ENCODE measurements around the gene TUBB3. TPM values are rescaled to one million over a fixed set of nuclear protein-coding genes. Genes with fewer than 3 reads are reported as not detected.

Gene TUBB3
- total and polyA plus RNA-seq, 9 of the 15 experiments (the other 6 are each of a cell fraction or from before 2014, with no cell fraction given), result 0.18 to 12.5 (median 5.0) TPM

DNA sequence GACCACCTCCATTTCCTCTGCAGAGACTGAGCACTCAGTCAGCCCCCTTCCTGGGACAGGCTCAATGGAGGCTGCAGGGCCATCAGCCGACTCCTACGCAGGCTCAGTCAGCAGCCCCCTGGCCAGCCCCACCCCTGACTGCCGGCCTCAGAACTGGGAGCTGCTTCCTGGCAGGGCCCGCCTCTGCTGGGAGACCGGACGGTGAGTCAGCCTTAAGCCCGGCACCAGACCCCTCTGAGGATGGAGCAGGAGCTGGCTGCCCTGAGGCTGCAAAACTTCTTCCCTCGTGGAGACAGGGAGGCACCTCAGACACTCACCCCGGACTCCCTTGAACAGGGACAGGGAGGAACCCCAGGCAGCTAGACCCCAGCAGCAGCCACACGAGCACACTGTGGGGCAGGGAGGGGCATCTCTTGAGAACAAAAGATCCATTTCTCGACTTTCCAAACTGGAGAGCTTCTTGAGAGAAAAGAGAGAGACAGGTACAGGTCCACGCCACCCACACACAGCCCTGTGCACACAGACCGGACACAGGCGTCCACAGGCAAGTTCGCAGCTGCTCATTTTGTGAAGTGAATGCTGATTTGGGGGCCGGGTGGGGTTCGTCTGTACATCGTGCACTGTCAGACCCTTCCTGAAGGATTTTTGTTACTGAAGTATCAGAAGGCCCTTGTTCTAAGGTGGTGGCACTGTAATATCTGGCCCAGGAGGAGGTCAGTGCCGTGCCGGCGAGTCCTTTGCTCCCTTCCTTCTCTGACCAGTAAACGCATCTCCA, 1.3 kb upstream of the TUBB3 start (continued):
- TF ChIP-seq, protein P1, sequence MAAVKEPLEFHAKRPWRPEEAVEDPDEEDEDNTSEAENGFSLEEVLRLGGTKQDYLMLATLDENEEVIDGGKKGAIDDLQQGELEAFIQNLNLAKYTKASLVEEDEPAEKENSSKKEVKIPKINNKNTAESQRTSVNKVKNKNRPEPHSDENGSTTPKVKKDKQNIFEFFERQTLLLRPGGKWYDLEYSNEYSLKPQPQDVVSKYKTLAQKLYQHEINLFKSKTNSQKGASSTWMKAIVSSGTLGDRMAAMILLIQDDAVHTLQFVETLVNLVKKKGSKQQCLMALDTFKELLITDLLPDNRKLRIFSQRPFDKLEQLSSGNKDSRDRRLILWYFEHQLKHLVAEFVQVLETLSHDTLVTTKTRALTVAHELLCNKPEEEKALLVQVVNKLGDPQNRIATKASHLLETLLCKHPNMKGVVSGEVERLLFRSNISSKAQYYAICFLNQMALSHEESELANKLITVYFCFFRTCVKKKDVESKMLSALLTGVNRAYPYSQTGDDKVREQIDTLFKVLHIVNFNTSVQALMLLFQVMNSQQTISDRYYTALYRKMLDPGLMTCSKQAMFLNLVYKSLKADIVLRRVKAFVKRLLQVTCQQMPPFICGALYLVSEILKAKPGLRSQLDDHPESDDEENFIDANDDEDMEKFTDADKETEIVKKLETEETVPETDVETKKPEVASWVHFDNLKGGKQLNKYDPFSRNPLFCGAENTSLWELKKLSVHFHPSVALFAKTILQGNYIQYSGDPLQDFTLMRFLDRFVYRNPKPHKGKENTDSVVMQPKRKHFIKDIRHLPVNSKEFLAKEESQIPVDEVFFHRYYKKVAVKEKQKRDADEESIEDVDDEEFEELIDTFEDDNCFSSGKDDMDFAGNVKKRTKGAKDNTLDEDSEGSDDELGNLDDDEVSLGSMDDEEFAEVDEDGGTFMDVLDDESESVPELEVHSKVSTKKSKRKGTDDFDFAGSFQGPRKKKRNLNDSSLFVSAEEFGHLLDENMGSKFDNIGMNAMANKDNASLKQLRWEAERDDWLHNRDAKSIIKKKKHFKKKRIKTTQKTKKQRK (IDR thresholded peaks at IDR 0.05; ENCODE audit: borderline replicate concordance, low read depth, low read length), result 0 out of 2 replicates have a peak, but pooled peaks have one; percentile 14
- TF ChIP-seq HLTF (IDR thresholded peaks at IDR 0.05) (no peak), MEIS2 (IDR thresholded peaks at IDR 0.05; ENCODE audit: partially characterized antibody) (peak; percentile 46), ZNF253 (CRISPR knock-in tag; conservative IDR thresholded peaks at IDR 0.05) (0 out of 2 replicates have a peak, but pooled peaks have one; percentile 36), ZNF282 (CRISPR knock-in tag; IDR thresholded peaks at IDR 0.05) (no peak), JUN (IDR thresholded peaks at IDR 0.05; ENCODE audit: borderline replicate concordance, low read depth, low read length) (peak; percentile 64; the same call in 1 of the 2 replicates), JUN (CRISPR knock-in tag; IDR thresholded peaks at IDR 0.05; ENCODE audit: borderline replicate concordance) (no peak), ARID1B (IDR thresholded peaks at IDR 0.05) (peak; percentile 58), NFE2 (IDR thresholded peaks at IDR 0.05; ENCODE audit: low read depth) (peak; percentile 82), POLR2A (conservative IDR thresholded peaks at IDR 0.05) (peak; percentile 79), DACH1 (IDR thresholded peaks at IDR 0.05; ENCODE audit: partially characterized antibody) (no peak), ZNF785 (CRISPR knock-in tag; IDR thresholded peaks at IDR 0.05) (no peak), SOX6 (IDR thresholded peaks at IDR 0.05) (no peak), PHTF2 (CRISPR knock-in tag; IDR thresholded peaks at IDR 0.05) (no peak), ZBED1 (IDR thresholded peaks at IDR 0.05) (no peak), ZNF133 (CRISPR knock-in tag; IDR thresholded peaks at IDR 0.05) (no peak), CREM (IDR thresholded peaks at IDR 0.05; ENCODE audit: low read depth) (0 out of 2 replicates have a peak, but pooled peaks have one; percentile 11), POLR2B (IDR thresholded peaks at IDR 0.05; ENCODE audit: low read depth, partially characterized antibody) (peak; percentile 72), PHF8 (IDR thresholded peaks at IDR 0.05; ENCODE audit: borderline replicate concordance, low read length) (peak; percentile 34; the same call in 1 of the 2 replicates)
- TF ChIP-seq, protein P2, sequence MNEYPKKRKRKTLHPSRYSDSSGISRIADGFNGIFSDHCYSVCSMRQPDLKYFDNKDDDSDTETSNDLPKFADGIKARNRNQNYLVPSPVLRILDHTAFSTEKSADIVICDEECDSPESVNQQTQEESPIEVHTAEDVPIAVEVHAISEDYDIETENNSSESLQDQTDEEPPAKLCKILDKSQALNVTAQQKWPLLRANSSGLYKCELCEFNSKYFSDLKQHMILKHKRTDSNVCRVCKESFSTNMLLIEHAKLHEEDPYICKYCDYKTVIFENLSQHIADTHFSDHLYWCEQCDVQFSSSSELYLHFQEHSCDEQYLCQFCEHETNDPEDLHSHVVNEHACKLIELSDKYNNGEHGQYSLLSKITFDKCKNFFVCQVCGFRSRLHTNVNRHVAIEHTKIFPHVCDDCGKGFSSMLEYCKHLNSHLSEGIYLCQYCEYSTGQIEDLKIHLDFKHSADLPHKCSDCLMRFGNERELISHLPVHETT (CRISPR knock-in tag; conservative IDR thresholded peaks at IDR 0.05 in 1 of 2, IDR thresholded peaks at IDR 0.05 in 1 of 2), result 0 out of 4 replicates have a peak, but pooled peaks of 1 of the 2 experiments have one; percentile 37
- TF ChIP-seq, protein P3, sequence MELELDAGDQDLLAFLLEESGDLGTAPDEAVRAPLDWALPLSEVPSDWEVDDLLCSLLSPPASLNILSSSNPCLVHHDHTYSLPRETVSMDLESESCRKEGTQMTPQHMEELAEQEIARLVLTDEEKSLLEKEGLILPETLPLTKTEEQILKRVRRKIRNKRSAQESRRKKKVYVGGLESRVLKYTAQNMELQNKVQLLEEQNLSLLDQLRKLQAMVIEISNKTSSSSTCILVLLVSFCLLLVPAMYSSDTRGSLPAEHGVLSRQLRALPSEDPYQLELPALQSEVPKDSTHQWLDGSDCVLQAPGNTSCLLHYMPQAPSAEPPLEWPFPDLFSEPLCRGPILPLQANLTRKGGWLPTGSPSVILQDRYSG (tag; conservative IDR thresholded peaks at IDR 0.05; ENCODE audit: low read depth), result no peak
- TF ChIP-seq, protein P4, sequence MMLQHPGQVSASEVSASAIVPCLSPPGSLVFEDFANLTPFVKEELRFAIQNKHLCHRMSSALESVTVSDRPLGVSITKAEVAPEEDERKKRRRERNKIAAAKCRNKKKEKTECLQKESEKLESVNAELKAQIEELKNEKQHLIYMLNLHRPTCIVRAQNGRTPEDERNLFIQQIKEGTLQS (IDR thresholded peaks at IDR 0.05), result peak; percentile 85
- TF ChIP-seq, protein P4 (CRISPR knock-in tag; conservative IDR thresholded peaks at IDR 0.05), result no peak; the same call in 1 of the 2 replicates

Data from K562 (cell line).